Measurements from ENCODE around the gene HSD17B4. TPM values are rescaled to one million over a fixed set of nuclear protein-coding genes. Genes with fewer than 3 reads are reported as not detected.

HSD17B4 gene
- total RNA-seq, 1 experiment from 2014 or later: 269 TPM

GRCh38 chr5:119529811-119530210 lies 77.5 kb downstream of the HSD17B4 start:
- H2AFZ ChIP-seq (ENCODE audit: low read length): no peak overlapping the region
- no peak overlapping the region for H3K4ac ChIP-seq (ENCODE audit: low read depth, low read length)
- no peak overlapping the region for H4K8ac ChIP-seq (replicated peaks; ENCODE audit: insufficient read length, low read depth, low read length)
- no peaks in the 10 kb centered on the region for H3K4me1 ChIP-seq (ENCODE audit: insufficient read depth, low read length)
- no peaks in the 10 kb centered on the region for H3K27me3 ChIP-seq (ENCODE audit: insufficient read depth, low read length)
- H4K91ac ChIP-seq (ENCODE audit: insufficient read length, low read depth, low read length): no peak overlapping the region
- H3K9me3 ChIP-seq (ENCODE audit: control insufficient read depth, low read depth, low read length): no peaks in the 10 kb centered on the region
- TF ChIP-seq CTCF (conservative IDR thresholded peaks at IDR 0.05): no peak
- no peak overlapping the region for H2AK5ac ChIP-seq (ENCODE audit: insufficient read length, low read length)
- no peaks in the 10 kb centered on the region for H4K20me1 ChIP-seq (ENCODE audit: control insufficient read depth, insufficient read depth, insufficient read length)
- H3K4me2 ChIP-seq (ENCODE audit: insufficient read depth, insufficient read length, low read length): no peak overlapping the region
- no peaks in the 10 kb centered on the region for H3K9me3 Mint-ChIP-seq
- H2BK120ac ChIP-seq (ENCODE audit: low read depth, low read length, poor library complexity, severe bottlenecking): no peak overlapping the region
- no peak overlapping the region for H3K18ac ChIP-seq (ENCODE audit: insufficient read length, low read depth, low read length)
- H3K14ac ChIP-seq (ENCODE audit: insufficient read depth, low read length): no peak overlapping the region
- no peak overlapping the region for H2BK20ac ChIP-seq (ENCODE audit: low read depth, low read length, poor library complexity, severe bottlenecking)
- no peak overlapping the region for H3K56ac ChIP-seq (ENCODE audit: insufficient read length, low read depth, low read length)
- H3K27ac ChIP-seq (ENCODE audit: insufficient read length, low read depth, low read length): no peak overlapping the region
- no peak for DNase-seq
- no peaks in the 10 kb centered on the region for H3K79me2 ChIP-seq (ENCODE audit: insufficient read depth, low read length)
- no peak overlapping the region for H2BK15ac ChIP-seq (ENCODE audit: low read depth, low read length)
- H3K9ac ChIP-seq (ENCODE audit: extremely low read depth, insufficient read length, low read length): no peak overlapping the region
- no peak overlapping the region for H3K4me3 Mint-ChIP-seq
- H3K27ac Mint-ChIP-seq: peak overlapping the region in 1 of 3 experiments; percentile 66; a peak in 1 of 7 replicates
- H3K23me2 ChIP-seq (ENCODE audit: insufficient read length, low read depth, low read length, poor library complexity, severe bottlenecking): no peaks in the 10 kb centered on the region
- peaks cover 15 to 36% (median 26%) of the 10 kb centered on the region in 3 experiments for H3K36me3 Mint-ChIP-seq (ENCODE audit: insufficient read depth in 1 of 3, low read depth in 3 of 3)
- H3K27me3 Mint-ChIP-seq (ENCODE audit: low read depth): no peaks in the 10 kb centered on the region
- no peak overlapping the region for H3T11ph ChIP-seq (ENCODE audit: low read length)
- H2BK5ac ChIP-seq (ENCODE audit: insufficient read length, low read length): no peak overlapping the region
- H3K79me1 ChIP-seq (ENCODE audit: insufficient read depth, low read depth, low read length, poor library complexity, severe bottlenecking): no peaks in the 10 kb centered on the region
- H3K23ac ChIP-seq (ENCODE audit: insufficient read length, low read depth, low read length): no peak overlapping the region
- H3K4me1 Mint-ChIP-seq: peaks cover 13% of the 10 kb centered on the region in 2 experiments
- WGBS (ENCODE audit: extremely low coverage, insufficient read length, low lambda C conversion rate): no CpG with 5 or more reads among the region's 2 CpGs
- no peak overlapping the region for H2BK12ac ChIP-seq (ENCODE audit: insufficient read length, low read depth, low read length)
- no peak overlapping the region for H4K5ac ChIP-seq (ENCODE audit: insufficient read length, low read depth, low read length)

Measured in H9 (cell line).